ENCODE results near the gene RNGTT. TPM values are rescaled to one million over a fixed set of nuclear protein-coding genes. Genes with fewer than 3 reads are reported as not detected.

RNGTT gene
- total RNA-seq, 2 experiments from 2014 or later, result 22.1 to 22.2 TPM

- no peaks in the 10 kb centered on the region for H3K27me3 Mint-ChIP-seq
- H3K9me3 Mint-ChIP-seq, result no peaks in the 10 kb centered on the region
- intact Hi-C loops (cut with micrococcal nuclease), result no loop called here
- POLR2A ChIA-PET, result no interaction called here
- peaks cover 2% of the 10 kb centered on the region for H3K36me3 Mint-ChIP-seq (ENCODE audit: low read depth)
- no peak for DNase-seq
- ATAC-seq, result no peak
- CTCF ChIA-PET, result interaction anchor here (1.9 kb wide), 1 partner anchor 17 kb away, joined by 9 read pairs; no protein-coding TSS in a partner anchor
- TF ChIP-seq CTCF (IDR thresholded peaks at IDR 0.05), result no peak
- H3K4me1 Mint-ChIP-seq (ENCODE audit: low read depth), result peaks cover 22% of the 10 kb centered on the region
- no peak overlapping the region for H3K27ac Mint-ChIP-seq
- H3K4me3 Mint-ChIP-seq, result no peak overlapping the region
Observed at GRCh38 chr6:88965691-88966090, 2.3 kb upstream of the RNGTT start.

GRCh38 chr6:88964509-88964908, 1.1 kb upstream of the RNGTT start:
- Mint-ChIP-seq H3K4me1 (ENCODE audit: low read depth) (peaks cover 31% of the 10 kb centered on the region), H3K36me3 (ENCODE audit: low read depth) (peaks cover 7% of the 10 kb centered on the region), H3K4me3 (peak overlapping the region; percentile 98), H3K27me3 (no peaks in the 10 kb centered on the region), H3K27ac (no peak overlapping the region), H3K9me3 (no peaks in the 10 kb centered on the region)
- ATAC-seq (no peak), DNase-seq (no peak)
- CTCF ChIA-PET, result interaction anchor here (1.8 kb wide), 1 partner anchor 18 kb away, joined by 8 read pairs; no protein-coding TSS in a partner anchor
- intact Hi-C loops (cut with micrococcal nuclease), result no loop called here
- TF ChIP-seq CTCF (IDR thresholded peaks at IDR 0.05), result no peak
- POLR2A ChIA-PET, result no interaction called here

GRCh38 chr6:88958842-88959241, 4.6 kb downstream of the RNGTT start:
- H3K4me3 Mint-ChIP-seq, result no peak overlapping the region
- DNase-seq (no peak), ATAC-seq (no peak)
- no peak for TF ChIP-seq CTCF (IDR thresholded peaks at IDR 0.05)
- intact Hi-C loops (cut with micrococcal nuclease), result no loop called here
- peaks cover 28% of the 10 kb centered on the region for H3K36me3 Mint-ChIP-seq (ENCODE audit: low read depth)
- H3K27me3 Mint-ChIP-seq, result no peaks in the 10 kb centered on the region
- H3K27ac Mint-ChIP-seq, result no peak overlapping the region
- POLR2A ChIA-PET, result no interaction called here
- H3K9me3 Mint-ChIP-seq, result peaks cover 12% of the 10 kb centered on the region
- CTCF ChIA-PET, result no interaction called here
- peaks cover 49% of the 10 kb centered on the region for H3K4me1 Mint-ChIP-seq (ENCODE audit: low read depth)

- no peak for DNase-seq
- ATAC-seq, result no peak
- intact Hi-C loops (cut with micrococcal nuclease), result no loop called here
- H3K27me3 Mint-ChIP-seq, result no peaks in the 10 kb centered on the region
- peaks cover 46% of the 10 kb centered on the region for H3K36me3 Mint-ChIP-seq (ENCODE audit: low read depth)
- no peak overlapping the region for H3K4me3 Mint-ChIP-seq
- H3K9me3 Mint-ChIP-seq, result peaks cover 19% of the 10 kb centered on the region
- POLR2A ChIA-PET, result interaction anchor here (0.7 to 1.3 kb wide), 4 partner anchors 9 to 45 kb away, joined by 3 to 7 read pairs (median 4); partner anchors contain the start of gene RNGTT
- no peak overlapping the region for H3K27ac Mint-ChIP-seq
- peaks cover 36% of the 10 kb centered on the region for H3K4me1 Mint-ChIP-seq (ENCODE audit: low read depth)
- CTCF ChIA-PET, result interaction anchor here (2.4 kb wide), 1 partner anchor 29 kb away, joined by 6 read pairs; no protein-coding TSS in a partner anchor
- TF ChIP-seq CTCF (IDR thresholded peaks at IDR 0.05), result no peak
Observed at GRCh38 chr6:88953550-88954386, 9.7 kb downstream of the RNGTT start.

GRCh38 chr6:88952065-88952704, 11.2 kb downstream of the RNGTT start:
- H3K36me3 Mint-ChIP-seq (ENCODE audit: low read depth), result peaks cover 43% of the 10 kb centered on the region
- intact Hi-C loops (cut with micrococcal nuclease), result no loop called here
- ATAC-seq, result no peak
- H3K4me3 Mint-ChIP-seq, result no peak overlapping the region
- peaks cover 24% of the 10 kb centered on the region for H3K4me1 Mint-ChIP-seq (ENCODE audit: low read depth)
- ChIA-PET POLR2A (interaction anchor here (1.3 kb wide), 1 partner anchor 11 kb away, joined by 7 read pairs; the partner anchor contains the start of gene RNGTT), CTCF (interaction anchor here (2.4 kb wide), 1 partner anchor 31 kb away, joined by 6 read pairs; no protein-coding TSS in a partner anchor)
- H3K27ac Mint-ChIP-seq, result no peak overlapping the region
- no peak for TF ChIP-seq CTCF (IDR thresholded peaks at IDR 0.05)
- peaks cover 19% of the 10 kb centered on the region for H3K9me3 Mint-ChIP-seq
- no peak for DNase-seq
- H3K27me3 Mint-ChIP-seq, result no peaks in the 10 kb centered on the region

All from activated CD8-positive, alpha-beta T cell treated with anti-CD3 and anti-CD28 coated beads for 36 hours (primary cell).